IMR-90 (cell line): ENCODE measurements around the gene NR6A1. TPM values are rescaled to one million over a fixed set of nuclear protein-coding genes. Genes with fewer than 3 reads are reported as not detected.
A peak's percentile ranks its signal among the peaks of the same experiment; 100 is the strongest.

Source experiments
- ATAC-seq: fragments of 200-7000 bp; cut with Tn5 transposase; 2 replicates; pipeline ENCODE4 v1.9.1; 2020; ENCODE audit warnings: low read depth, mild to moderate bottlenecking, moderate library complexity
- BruUV-seq: library from RNA; stranded (reverse); fragments of 400-500 nt; replicated peaks from 2 replicates; lab custom pipeline; 2021; lab: Mats Ljungman, UMichigan
- CTCF ChIA-PET: fragments of 300-600 bp; formaldehyde crosslinking; extraction: SDS; loops from one replicate; lab custom pipeline; 2021; ENCODE audit warnings: antibody characterized with exemption; lab: Yijun Ruan, JAX
- POLR2A ChIA-PET: fragments of 300-600 bp; sonication (Branson Sonifier 250); formaldehyde crosslinking; loops from one replicate; lab custom pipeline; 2022; ENCODE audit warnings: antibody characterized with exemption; ENCODE audit not compliant: unreplicated experiment; lab: Charles Lee
- DNase-seq: peaks from one replicate; pipeline ENCODE4 v3.0.0; 2013
- H2AFZ ChIP-seq: replicated peaks from 2 replicates; pipeline ENCODE3; 2013; ENCODE audit warnings: low read length, mild to moderate bottlenecking; ENCODE audit not compliant: poor library complexity
- H2AK5ac ChIP-seq: 2 replicates; pipeline ENCODE4 v1.6.1; 2013; ENCODE audit warnings: low read depth, low read length, inconsistent platforms
- H2AK9ac ChIP-seq: replicated peaks from 2 replicates; pipeline ENCODE3; 2013; ENCODE audit warnings: mild to moderate bottlenecking, low read depth, low read length, moderate library complexity; ENCODE audit not compliant: poor library complexity
- H2BK120ac ChIP-seq: 2 replicates; pipeline ENCODE4 v1.6.1; 2013; ENCODE audit warnings: low read depth, low read length, inconsistent platforms
- H2BK15ac ChIP-seq: 3 replicates; pipeline ENCODE4 v1.6.1; 2013; ENCODE audit warnings: low read depth, low read length, inconsistent platforms
- H2BK20ac ChIP-seq: 2 replicates; pipeline ENCODE4 v1.6.1; 2013; ENCODE audit warnings: low read depth, mild to moderate bottlenecking, inconsistent platforms, low read length, moderate library complexity
- H2BK5ac ChIP-seq: 2 replicates; pipeline ENCODE4 v1.6.1; 2013; ENCODE audit warnings: mild to moderate bottlenecking, low read depth, low read length, inconsistent platforms; ENCODE audit not compliant: poor library complexity, severe bottlenecking
- H3K14ac ChIP-seq: replicated peaks from 2 replicates; pipeline ENCODE4 v1.6.1; 2013; ENCODE audit warnings: low read depth, low read length, inconsistent platforms
- H3K18ac ChIP-seq: 2 replicates; pipeline ENCODE4 v1.6.1; 2013; ENCODE audit warnings: low read depth, low read length, control low read depth
- H3K23ac ChIP-seq: 2 replicates; pipeline ENCODE4 v1.6.1; 2013; ENCODE audit warnings: low read depth, low read length, inconsistent platforms
- H3K27ac ChIP-seq: 2 replicates; pipeline ENCODE4 v1.5.1; 2013; ENCODE audit warnings: mild to moderate bottlenecking, control low read depth, low read length; ENCODE audit not compliant: insufficient read depth
- H3K27me3 ChIP-seq: 2 replicates; pipeline ENCODE4 v1.6.1; 2013; ENCODE audit warnings: low read length; ENCODE audit not compliant: control insufficient read depth, insufficient read depth
- H3K36me3 ChIP-seq: 2 replicates; pipeline ENCODE4 v1.6.1; 2013; ENCODE audit warnings: low read length, mixed read lengths; ENCODE audit not compliant: control insufficient read depth, insufficient read depth
- H3K4ac ChIP-seq: 2 replicates; pipeline ENCODE4 v1.6.1; 2013; ENCODE audit warnings: low read depth, low read length, inconsistent platforms
- H3K4me1 ChIP-seq: 2 replicates; pipeline ENCODE4 v1.6.1; 2013; ENCODE audit warnings: low read length, mixed read lengths; ENCODE audit not compliant: control insufficient read depth, insufficient read depth
- H3K4me2 ChIP-seq: 2 replicates; pipeline ENCODE4 v1.6.1; 2013; ENCODE audit warnings: low read depth, mild to moderate bottlenecking, control low read depth, low read length, moderate library complexity
- H3K4me3 ChIP-seq: 2 replicates; pipeline ENCODE4 v1.5.1; 2013; ENCODE audit warnings: low read depth, mild to moderate bottlenecking, control low read depth, low read length, moderate library complexity; ENCODE audit not compliant: insufficient read depth
- H3K56ac ChIP-seq: 2 replicates; pipeline ENCODE4 v1.6.1; 2013; ENCODE audit warnings: low read length, inconsistent platforms; ENCODE audit not compliant: insufficient read depth; ENCODE audit errors: extremely low read depth
- H3K79me1 ChIP-seq, 2 experiments: 2 replicates each; pipeline ENCODE4 v1.6.1; 2013; ENCODE audit warnings: low read length in 2 of 2, inconsistent platforms in 1 of 2, low read depth in 1 of 2
- H3K9ac ChIP-seq: 2 replicates; pipeline ENCODE4 v1.6.1; 2013; ENCODE audit warnings: low read depth, low read length, control low read depth
- H3K9me1 ChIP-seq: 2 replicates; pipeline ENCODE4 v1.6.1; 2013; ENCODE audit warnings: low read length, inconsistent platforms; ENCODE audit not compliant: insufficient read depth
- H3K9me3 ChIP-seq: 2 replicates; pipeline ENCODE4 v1.6.1; 2013; ENCODE audit warnings: low read length; ENCODE audit not compliant: control insufficient read depth, insufficient read depth
- H4K20me1 ChIP-seq: 2 replicates; pipeline ENCODE4 v1.6.1; 2013; ENCODE audit warnings: low read length, inconsistent platforms; ENCODE audit not compliant: insufficient read depth
- H4K5ac ChIP-seq: 2 replicates; pipeline ENCODE4 v1.6.1; 2013; ENCODE audit warnings: mild to moderate bottlenecking, low read depth, low read length, control low read depth
- H4K8ac ChIP-seq, 2 experiments: 2 replicates each; pipeline ENCODE4 v1.6.1; 2013; ENCODE audit warnings: low read depth in 2 of 2, low read length in 2 of 2, control low read depth in 1 of 2, inconsistent platforms in 1 of 2
- H4K91ac ChIP-seq: 2 replicates; pipeline ENCODE4 v1.6.1; 2013; ENCODE audit warnings: low read depth, low read length, inconsistent platforms; ENCODE audit not compliant: insufficient read depth
- CEBPB ChIP-seq: IDR thresholded peaks from 2 replicates; pipeline ENCODE4 v1.6.1; 2012; ENCODE audit warnings: low read depth, low read length, improper control_type of control experiment
- CHD1 ChIP-seq: IDR thresholded peaks from 2 replicates; pipeline ENCODE4 v1.6.1; 2012; ENCODE audit warnings: low read depth, low read length, improper control_type of control experiment
- FOS ChIP-seq: fragments of 150-350 bp; IDR thresholded peaks from 2 replicates; pipeline ENCODE4 v1.6.1; 2016; ENCODE audit warnings: low read depth, low read length
- MAFK ChIP-seq: IDR thresholded peaks from 2 replicates; pipeline ENCODE4 v1.6.1; 2012; ENCODE audit warnings: low read depth, low read length, improper control_type of control experiment
- MAZ ChIP-seq: IDR thresholded peaks from 2 replicates; pipeline ENCODE4 v1.6.1; 2012; ENCODE audit warnings: low read depth, mild to moderate bottlenecking, low read length, improper control_type of control experiment, moderate library complexity, borderline replicate concordance
- MXI1 ChIP-seq: IDR thresholded peaks from 2 replicates; pipeline ENCODE4 v1.6.1; 2012; ENCODE audit warnings: low read depth, mild to moderate bottlenecking, low read length, moderate library complexity, borderline replicate concordance
- NFE2L2 ChIP-seq: fragments of 150-350 bp; IDR thresholded peaks from 2 replicates; pipeline ENCODE4 v1.6.1; 2016; ENCODE audit warnings: low read depth, mild to moderate bottlenecking, low read length
- RAD21 ChIP-seq: IDR thresholded peaks from 2 replicates; pipeline ENCODE4 v1.6.1; 2012; ENCODE audit warnings: low read length, improper control_type of control experiment
- RCOR1 ChIP-seq: IDR thresholded peaks from 2 replicates; pipeline ENCODE4 v1.6.1; 2012; ENCODE audit warnings: mild to moderate bottlenecking, low read length, improper control_type of control experiment; ENCODE audit not compliant: insufficient replicate concordance
- RFX5 ChIP-seq: IDR thresholded peaks from 2 replicates; pipeline ENCODE4 v1.8.0; 2012; ENCODE audit warnings: low read depth, mild to moderate bottlenecking, low read length, moderate library complexity
- SMC3 ChIP-seq: fragments of 150-350 bp; IDR thresholded peaks from 2 replicates; pipeline ENCODE4 v1.6.1; 2016; ENCODE audit warnings: low read depth, mild to moderate bottlenecking, antibody characterized with exemption, low read length, moderate library complexity
- WGBS, 2 experiments: methylation state at CpG; one replicate each; pipeline versions ENCODE4 v1.1.5 to v1.1.7; 2013; ENCODE audit warnings: missing lambda C conversion rate in 2 of 2; ENCODE audit not compliant: insufficient read length in 1 of 2; ENCODE audit errors: extremely low coverage in 2 of 2; 5-methylcytosine and 5-hydroxymethylcytosine counted together
- dilution Hi-C: fragments of 300-500 bp; cut with HindIII; formaldehyde crosslinking; loops from one replicate; pipeline ENCODE4 v1.14.3; 2018; ENCODE audit warnings: low sequenced_read_pairs; ENCODE audit not compliant: unreplicated experiment
- in situ Hi-C: fragments of 300-500 bp; cut with MboI; formaldehyde crosslinking; loops from 3 replicates; pipeline ENCODE4 v1.14.3; 2019; ENCODE audit warnings: low sequenced_read_pairs, inconsistent platforms, mixed read lengths
- intact Hi-C: fragments of 100-400 bp; cut with micrococcal nuclease; formaldehyde crosslinking; loops from 2 replicates; pipeline ENCODE4 v1.10.0; 2022
- polyA plus RNA-seq, 3 experiments: library from polyadenylated mRNA; depleted of rRNA; stranded (reverse); fragments of >200 nt; gene quantifications; 2 replicates each; pipeline ENCODE4 v1.2.3, GENCODE V29; 2012; ENCODE audit warnings: low replicate concordance in 1 of 3
- total RNA-seq: library from RNA; depleted of rRNA; stranded (reverse); fragments of >200 nt; gene quantifications from 2 replicates; pipeline ENCODE4 v1.2.3, GENCODE V29; 2012

The NR6A1 gene
- total and polyA plus RNA-seq, 2 of the 4 experiments (the other 2 are of a cell fraction): 0.14 to 0.36 TPM

- H2BK20ac ChIP-seq: peak overlapping the region; percentile 37; the same call in 1 of the 2 replicates
- 80% methylated on average over 1 of the region's 12 CpGs; no CpG with 5 or more reads in 1 of the 2 experiments for WGBS, 2 experiments
- dilution Hi-C loops: no loop called here
- ATAC-seq (no peak), DNase-seq (no peak)
- ChIA-PET CTCF (interaction anchor here (0.6 kb wide), 1 partner anchor 206 kb away, joined by 3 read pairs; no protein-coding TSS in a partner anchor), POLR2A (interaction anchor here (0.6 kb wide), 1 partner anchor 39 kb away, joined by 3 read pairs; no protein-coding TSS in a partner anchor)
- BruUV-seq: no TSS peak
- H3K4ac ChIP-seq: no peak overlapping the region
- peaks cover 19% of the 10 kb centered on the region for H3K9me1 ChIP-seq
- H4K5ac ChIP-seq: no peak overlapping the region
- H4K20me1 ChIP-seq: no peaks in the 10 kb centered on the region
- peak overlapping the region; percentile 35 for H2AK9ac ChIP-seq
- intact Hi-C loops: no loop called here
- no peak overlapping the region for H3K23ac ChIP-seq
- no peak for TF ChIP-seq RCOR1
- TF ChIP-seq NFE2L2: no peak
- TF ChIP-seq RAD21: no peak
- no peak for TF ChIP-seq FOS
- no peak for TF ChIP-seq MXI1
- TF ChIP-seq CEBPB: no peak
- no peak for TF ChIP-seq SMC3
- TF ChIP-seq RFX5: no peak
- TF ChIP-seq MAZ: no peak
- TF ChIP-seq MAFK: no peak
- TF ChIP-seq CHD1: no peak
- H4K8ac ChIP-seq: 0 out of 4 replicates have a peak overlapping the region, but pooled peaks of 1 of the 2 experiments have one; percentile 10
- H2AK5ac ChIP-seq: no peak overlapping the region
- H3K79me1 ChIP-seq: peaks cover 0 to 10% of the 10 kb centered on the region in 2 experiments; a peak in 2 of 4 replicates
- H3K4me3 ChIP-seq: no peak overlapping the region
- H3K56ac ChIP-seq: no peak overlapping the region
- peaks cover 12% of the 10 kb centered on the region; the same call in 1 of the 2 replicates for H3K36me3 ChIP-seq
- no peak overlapping the region for H3K9ac ChIP-seq
- in situ Hi-C loops: no loop called here
- peak overlapping the region; percentile 72 for H2AFZ ChIP-seq
- H3K4me2 ChIP-seq: no peak overlapping the region
- H4K91ac ChIP-seq: no peak overlapping the region; the same call in 1 of the 2 replicates
- no peaks in the 10 kb centered on the region for H3K9me3 ChIP-seq
- H3K18ac ChIP-seq: no peak overlapping the region
- H3K27ac ChIP-seq: no peak overlapping the region
- H2BK5ac ChIP-seq: no peak overlapping the region
- no peak overlapping the region for H2BK120ac ChIP-seq
- peaks cover 18% of the 10 kb centered on the region for H3K4me1 ChIP-seq
- no peaks in the 10 kb centered on the region for H3K27me3 ChIP-seq
- H2BK15ac ChIP-seq: no peak overlapping the region
- no peak overlapping the region for H3K14ac ChIP-seq
Measured at GRCh38 chr9:124808246-124808956, 37.3 kb upstream of the NR6A1 start.
